Endothelial cell of umbilical vein (primary cell): ENCODE results near the gene SMIM24. TPM values are rescaled to one million over a fixed set of nuclear protein-coding genes. Genes with fewer than 3 reads are reported as not detected.
A peak's percentile ranks its signal among the peaks of the same experiment; 100 is the strongest.

ENCODE experiments used
- BruUV-seq: library from RNA; stranded (reverse); fragments of 400-500 nt; replicated peaks from 2 replicates; lab custom pipeline; 2021; lab: Mats Ljungman, UMichigan
- CTCF ChIA-PET: fragments of 300-600, 350-600 bp; sonication (Branson Sonifier 250); formaldehyde crosslinking; loops from one replicate; lab custom pipeline; 2021; ENCODE audit warnings: antibody characterized with exemption, inconsistent platforms; lab: Charles Lee
- POLR2A ChIA-PET: fragments of 300-600, 350-600 bp; sonication (Branson Sonifier 250); formaldehyde crosslinking; loops from one replicate; lab custom pipeline; 2021; ENCODE audit warnings: antibody characterized with exemption, inconsistent platforms; lab: Charles Lee
- DNase-seq: peaks from one replicate; pipeline ENCODE4 v3.0.0-alpha.2; 2011; ENCODE audit warnings: low read depth, low spot score
- FAIRE-seq: peaks from 2 replicates; lab custom pipeline; 2011; peaks lifted over from hg19 to GRCh38; lab: Jason Lieb, UNC
- H2AFZ ChIP-seq: 2 replicates; pipeline ENCODE4 v1.6.0; 2012; ENCODE audit warnings: low read depth, low read length, control low read depth, inconsistent platforms
- H3K27ac ChIP-seq: 2 replicates; pipeline ENCODE4 v1.5.1; 2011; ENCODE audit warnings: low read depth, mild to moderate bottlenecking, control low read depth, low read length, moderate library complexity; ENCODE audit not compliant: insufficient read depth
- H3K27me3 ChIP-seq, 2 experiments: 2 replicates each; pipeline versions ENCODE4 v1.6.0 to v1.6.1; 2011; ENCODE audit warnings: low read length in 2 of 2, mixed read lengths in 1 of 2; ENCODE audit not compliant: control insufficient read depth in 2 of 2, insufficient read depth in 2 of 2
- H3K36me3 ChIP-seq, 2 experiments: 2 replicates in 1 of 2; 3 replicates in 1 of 2; pipeline ENCODE4 v1.5.1; 2011; ENCODE audit warnings: low read length in 2 of 2, mild to moderate bottlenecking in 1 of 2, moderate library complexity in 1 of 2; ENCODE audit not compliant: control insufficient read depth in 2 of 2, insufficient read depth in 2 of 2; ENCODE audit errors: extremely low read depth in 1 of 2
- H3K4me1 ChIP-seq: 3 replicates; pipeline ENCODE4 v1.5.1; 2011; ENCODE audit warnings: mild to moderate bottlenecking, low read length; ENCODE audit not compliant: control insufficient read depth, insufficient read depth; ENCODE audit errors: extremely low read depth
- H3K4me2 ChIP-seq: 2 replicates; pipeline ENCODE4 v1.6.1; 2011; ENCODE audit warnings: low read length, control low read depth, mixed read lengths; ENCODE audit not compliant: insufficient read depth
- H3K4me3 ChIP-seq, 3 experiments: fragments of 200-600 bp in 1 of 3; sonication (generic), shearing (Covaris generic) in 1 of 3; replicated peaks in 1 of 3; 2 replicates each; pipeline ENCODE4 v1.5.1; 2011 to 2016; ENCODE audit warnings: control low read depth in 3 of 3, low read length in 3 of 3, mild to moderate bottlenecking in 2 of 3, inconsistent platforms in 1 of 3, low read depth in 1 of 3, moderate library complexity in 1 of 3; ENCODE audit not compliant: insufficient read depth in 1 of 3
- H3K79me2 ChIP-seq: 2 replicates; pipeline ENCODE4 v1.6.0; 2012; ENCODE audit warnings: low read length, inconsistent platforms; ENCODE audit not compliant: control insufficient read depth, insufficient read depth
- H3K9ac ChIP-seq: replicated peaks from 2 replicates; pipeline ENCODE3; 2011; ENCODE audit warnings: low read length, control low read depth; ENCODE audit not compliant: insufficient read depth; ENCODE audit errors: extremely low read depth
- H3K9me1 ChIP-seq: replicated peaks from 3 replicates; pipeline ENCODE4 v1.6.0; 2011; ENCODE audit warnings: mild to moderate bottlenecking, low read length; ENCODE audit not compliant: control insufficient read depth, insufficient read depth; ENCODE audit errors: extremely low read depth
- H3K9me3 ChIP-seq: replicated peaks from 2 replicates; pipeline ENCODE4 v1.5.1; 2012; ENCODE audit warnings: low read length, inconsistent platforms; ENCODE audit not compliant: control insufficient read depth, insufficient read depth
- H4K20me1 ChIP-seq: replicated peaks from 2 replicates; pipeline ENCODE3; 2011; ENCODE audit warnings: mild to moderate bottlenecking, low read length; ENCODE audit not compliant: control insufficient read depth, insufficient read depth; ENCODE audit errors: extremely low read depth
- CTCF ChIP-seq, 2 donors: IDR thresholded peaks; 1 replicate in 1 of 2; 2 replicates in 1 of 2; pipeline ENCODE4 v1.5.1; 2011; ENCODE audit warnings: low read length in 2 of 2, mild to moderate bottlenecking in 2 of 2, moderate library complexity in 2 of 2, control low read depth in 1 of 2, inconsistent platforms in 1 of 2, low read depth in 1 of 2; ENCODE audit not compliant: insufficient read depth in 1 of 2; ENCODE audit errors: extremely low read depth in 1 of 2
- EZH2 ChIP-seq: IDR thresholded peaks from 2 replicates; pipeline ENCODE4 v1.6.1; 2012; ENCODE audit warnings: borderline replicate concordance, low read depth, mild to moderate bottlenecking, moderate library complexity, low read length, inconsistent platforms; ENCODE audit not compliant: severe bottlenecking
- FOS ChIP-seq: IDR thresholded peaks from 2 replicates; pipeline ENCODE4 v1.6.1; 2011; ENCODE audit warnings: mild to moderate bottlenecking, low read length, moderate library complexity, borderline replicate concordance; ENCODE audit not compliant: insufficient read depth
- GATA2 ChIP-seq: IDR thresholded peaks from 2 replicates; pipeline ENCODE4 v1.7.0; 2011; ENCODE audit warnings: low read depth, mild to moderate bottlenecking, moderate library complexity, mixed read lengths, low read length; ENCODE audit not compliant: insufficient read length, insufficient read depth
- JUN ChIP-seq: IDR thresholded peaks from 2 replicates; pipeline ENCODE4 v1.6.1; 2011; ENCODE audit warnings: borderline replicate concordance, low read depth; ENCODE audit not compliant: insufficient read length, insufficient read depth
- MAX ChIP-seq: IDR thresholded peaks from 2 replicates; pipeline ENCODE4 v1.6.1; 2011; ENCODE audit not compliant: insufficient read depth, insufficient read length
- MYC ChIP-seq: IDR thresholded peaks from one replicate; pipeline ENCODE4 v1.6.1; 2011; ENCODE audit warnings: mild to moderate bottlenecking, low read depth, low read length
- POLR2A ChIP-seq: IDR thresholded peaks from 2 replicates; pipeline ENCODE4 v1.6.1; 2012; ENCODE audit warnings: low read depth, mild to moderate bottlenecking, control low read depth, low read length
- POLR2AphosphoS5 ChIP-seq: IDR thresholded peaks from 2 replicates; pipeline ENCODE4 v1.6.1; 2012; ENCODE audit warnings: low read depth, mild to moderate bottlenecking, control low read depth, low read length, moderate library complexity; ENCODE audit not compliant: insufficient read depth
- dilution Hi-C: fragments of 300-500 bp; cut with MboI; formaldehyde crosslinking; loops from one replicate; pipeline ENCODE4 v1.15.0; 2019; ENCODE audit warnings: low sequenced_read_pairs; ENCODE audit not compliant: extremely low pct_ligation_motif_present
- intact Hi-C: fragments of 100-400 bp; cut with micrococcal nuclease; formaldehyde crosslinking; loops from one replicate; pipeline ENCODE4 v1.10.0; 2022
- polyA plus RNA-seq, 4 experiments: library from polyadenylated mRNA; depleted of rRNA in 3 of 4; stranded (reverse) in 3 of 4; unstranded in 1 of 4; fragments of >200 nt; gene quantifications; 2 replicates each; pipeline versions ENCODE4 v1.2.1 to v1.2.3, GENCODE V29; 2011 to 2012; ENCODE audit warnings: missing spikeins in 1 of 4
- total RNA-seq: library from RNA; stranded (reverse); gene quantifications from 2 replicates; pipeline ENCODE4 v1.2.3, GENCODE V29; 2021

Gene SMIM24
- total and polyA plus RNA-seq, 2 donors (not counting 3 experiments of a cell fraction or from before 2014, with no cell fraction given) = not detected

GRCh38 chr19:3462991-3463713, 17.2 kb downstream of the SMIM24 start:
- CTCF ChIA-PET = no interaction called here
- H3K9me1 ChIP-seq = no peaks in the 10 kb centered on the region
- H3K27me3 ChIP-seq = no peaks in the 10 kb centered on the region
- BruUV-seq = TSS peak; percentile 12
- no peaks in the 10 kb centered on the region for H3K79me2 ChIP-seq
- DNase-seq (no peak), FAIRE-seq (no peak)
- H3K4me2 ChIP-seq = no peak overlapping the region
- POLR2A ChIA-PET = no interaction called here
- no peak overlapping the region for H3K4me3 ChIP-seq
- no peak overlapping the region for H3K27ac ChIP-seq
- peaks cover 0 to 8% of the 10 kb centered on the region in 2 experiments for H3K36me3 ChIP-seq
- H3K9me3 ChIP-seq = no peaks in the 10 kb centered on the region
- no peak overlapping the region for H2AFZ ChIP-seq
- no peak overlapping the region for H3K9ac ChIP-seq
- intact Hi-C loops (no loop called here), dilution Hi-C loops (no loop called here)
- no peak for TF ChIP-seq POLR2A
- TF ChIP-seq JUN = no peak
- TF ChIP-seq CTCF (IDR thresholded peaks at IDR 0.05; ENCODE audit: extremely low read depth in 1 of 2, insufficient read depth in 1 of 2, low read depth in 1 of 2, low read length in 2 of 2) = no peak
- TF ChIP-seq GATA2 = no peak
- TF ChIP-seq MAX = no peak
- no peak for TF ChIP-seq MYC
- TF ChIP-seq EZH2 = no peak
- no peak for TF ChIP-seq POLR2AphosphoS5
- no peak for TF ChIP-seq FOS
- peaks cover 20% of the 10 kb centered on the region for H3K4me1 ChIP-seq
- H4K20me1 ChIP-seq = no peaks in the 10 kb centered on the region
